GM12875 (cell line): ENCODE data around the gene KCNAB2.

ENCODE experiments used
- H3K4me3 ChIP-seq: one replicate; pipeline ENCODE4 v1.5.1; 2011; ENCODE audit warnings: low read depth, low read length, control low read depth
- TF ChIP-seq, protein P1 (sequence below): IDR thresholded peaks from 2 replicates; pipeline ENCODE4 v1.5.1; 2011; ENCODE audit warnings: low read depth, mild to moderate bottlenecking, control low read depth, inconsistent platforms, low read length, moderate library complexity, borderline replicate concordance; ENCODE audit not compliant: insufficient read depth

Gene KCNAB2

DNA sequence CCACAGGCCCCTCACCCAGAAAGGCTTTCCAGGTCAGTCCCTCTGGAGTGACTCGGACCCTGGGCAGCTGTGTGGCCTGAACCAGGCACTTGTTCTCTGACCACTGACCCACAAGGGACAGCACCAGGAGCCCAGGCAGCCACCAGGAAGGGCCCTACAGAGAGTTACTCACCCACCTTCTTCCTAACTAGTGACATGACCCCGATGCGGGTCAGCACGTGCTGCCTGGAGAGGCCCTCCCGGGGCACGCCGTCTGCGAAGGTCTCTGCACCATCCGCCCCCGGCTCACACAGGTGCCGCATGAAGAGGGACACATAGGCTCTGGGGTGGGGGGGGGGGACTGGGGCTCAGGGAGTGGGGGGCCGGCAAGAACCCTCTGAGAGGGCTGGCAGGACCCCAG, 78.7 kb downstream of the KCNAB2 start:
- H3K4me3 ChIP-seq = no peak overlapping the region
- TF ChIP-seq, protein P1, sequence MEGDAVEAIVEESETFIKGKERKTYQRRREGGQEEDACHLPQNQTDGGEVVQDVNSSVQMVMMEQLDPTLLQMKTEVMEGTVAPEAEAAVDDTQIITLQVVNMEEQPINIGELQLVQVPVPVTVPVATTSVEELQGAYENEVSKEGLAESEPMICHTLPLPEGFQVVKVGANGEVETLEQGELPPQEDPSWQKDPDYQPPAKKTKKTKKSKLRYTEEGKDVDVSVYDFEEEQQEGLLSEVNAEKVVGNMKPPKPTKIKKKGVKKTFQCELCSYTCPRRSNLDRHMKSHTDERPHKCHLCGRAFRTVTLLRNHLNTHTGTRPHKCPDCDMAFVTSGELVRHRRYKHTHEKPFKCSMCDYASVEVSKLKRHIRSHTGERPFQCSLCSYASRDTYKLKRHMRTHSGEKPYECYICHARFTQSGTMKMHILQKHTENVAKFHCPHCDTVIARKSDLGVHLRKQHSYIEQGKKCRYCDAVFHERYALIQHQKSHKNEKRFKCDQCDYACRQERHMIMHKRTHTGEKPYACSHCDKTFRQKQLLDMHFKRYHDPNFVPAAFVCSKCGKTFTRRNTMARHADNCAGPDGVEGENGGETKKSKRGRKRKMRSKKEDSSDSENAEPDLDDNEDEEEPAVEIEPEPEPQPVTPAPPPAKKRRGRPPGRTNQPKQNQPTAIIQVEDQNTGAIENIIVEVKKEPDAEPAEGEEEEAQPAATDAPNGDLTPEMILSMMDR = no peak

DNA sequence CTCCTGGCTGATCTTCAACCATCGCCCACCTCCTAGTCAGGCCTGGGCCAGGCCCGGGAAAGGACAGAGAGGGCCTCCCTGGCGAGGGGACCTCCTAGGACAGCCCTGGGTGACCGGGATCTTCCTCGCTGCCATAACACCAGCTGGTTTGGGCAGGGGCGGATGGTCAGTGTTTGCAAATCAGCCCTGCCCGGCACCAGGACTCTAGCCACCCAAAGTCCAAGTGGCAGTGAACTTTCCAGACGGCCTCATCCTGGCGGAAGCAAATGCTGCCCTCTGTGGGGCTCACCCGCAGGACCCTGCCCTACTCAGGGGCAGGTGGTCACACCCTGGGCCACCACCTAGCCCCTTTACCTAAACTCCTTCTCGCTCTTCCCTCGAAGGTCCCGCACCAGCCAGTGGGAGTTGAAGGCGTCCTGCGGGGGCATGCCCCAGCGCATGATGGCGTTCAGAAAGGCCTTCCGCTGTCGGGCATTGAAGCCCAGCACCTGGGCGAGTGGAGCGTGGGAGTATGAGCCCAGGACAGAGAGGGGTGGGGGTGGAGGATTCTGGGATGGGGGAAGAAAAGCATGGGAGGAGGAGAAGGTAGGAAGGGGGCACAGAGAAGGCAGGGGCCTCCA, 79.2 kb downstream of the KCNAB2 start:
- TF ChIP-seq, protein P1 = no peak
- H3K4me3 ChIP-seq = no peak overlapping the region

DNA sequence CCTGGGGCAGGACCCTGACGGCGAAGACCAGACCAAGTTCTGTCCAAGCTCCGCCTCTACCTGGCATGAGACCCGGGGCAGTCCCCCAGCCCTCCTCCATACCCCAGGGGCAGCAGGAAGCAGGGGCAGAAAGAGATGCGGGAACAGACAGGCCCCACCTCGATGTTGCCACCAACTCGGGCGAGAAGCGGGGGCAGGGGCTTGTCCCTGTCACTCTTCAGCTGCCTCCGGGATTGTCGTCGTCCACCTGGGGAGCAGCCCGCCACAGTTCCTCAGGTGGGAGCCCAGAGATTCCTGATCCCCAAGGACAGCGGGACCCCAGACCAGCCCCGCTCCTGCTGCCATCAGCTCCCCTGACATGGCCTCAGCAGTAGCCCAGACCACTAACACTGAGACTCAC, 79.7 kb downstream of the KCNAB2 start:
- TF ChIP-seq, protein P1 = no peak

DNA sequence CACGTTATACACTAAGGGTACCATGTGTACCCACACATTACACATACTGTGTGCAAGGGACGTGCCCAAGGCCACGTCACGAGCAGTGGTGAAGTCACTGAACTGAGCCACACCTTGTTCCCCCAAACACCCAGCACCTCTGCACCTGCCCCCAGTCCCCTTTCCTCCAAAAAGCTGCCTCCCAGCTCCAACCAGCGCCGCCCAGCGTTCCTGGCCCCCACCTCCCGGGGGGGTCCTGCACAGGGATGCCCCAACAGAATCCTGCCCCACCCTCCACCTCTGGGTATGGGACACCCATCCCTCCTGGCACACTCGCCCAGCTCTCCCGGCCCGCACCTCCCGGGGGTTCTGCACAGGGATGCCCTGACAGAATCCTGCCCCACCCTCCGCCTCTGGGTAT, 80.3 kb downstream of the KCNAB2 start:
- no peak overlapping the region for H3K4me3 ChIP-seq

More for the DNA sequence above, 79.7 kb downstream of the KCNAB2 start:
- H3K4me3 ChIP-seq = no peak overlapping the region

DNA sequence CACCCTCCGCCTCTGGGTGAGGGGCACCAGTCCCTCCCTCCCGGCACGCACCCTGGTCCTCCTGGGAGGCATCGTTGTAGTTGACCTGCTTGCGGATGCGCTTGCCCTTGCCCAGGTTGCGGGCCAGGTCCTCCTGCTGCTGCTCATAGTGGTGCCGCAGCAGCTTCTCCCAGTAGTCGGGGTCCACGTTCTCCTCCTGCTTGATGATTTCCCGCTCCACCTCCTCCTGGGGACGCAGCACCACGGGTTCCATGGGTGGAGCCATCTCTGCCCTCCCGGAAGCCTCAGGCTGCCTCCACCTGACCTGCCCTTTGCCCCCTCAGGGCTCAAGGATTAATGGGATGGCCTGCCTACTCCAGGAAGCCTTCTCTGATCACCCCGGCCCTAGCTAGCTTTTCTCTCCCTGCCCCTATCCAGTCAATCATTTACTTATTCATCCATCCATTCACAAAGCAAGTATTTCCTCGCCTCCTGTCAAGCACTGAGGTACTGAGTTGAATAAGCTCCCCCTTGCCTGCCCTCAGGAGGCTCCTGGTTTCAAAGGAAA, 80.9 kb downstream of the KCNAB2 start:
- no peak overlapping the region for H3K4me3 ChIP-seq
- TF ChIP-seq, protein P1 = no peak

More for the DNA sequence above, 80.3 kb downstream of the KCNAB2 start:
- TF ChIP-seq, protein P1 = no peak

DNA sequence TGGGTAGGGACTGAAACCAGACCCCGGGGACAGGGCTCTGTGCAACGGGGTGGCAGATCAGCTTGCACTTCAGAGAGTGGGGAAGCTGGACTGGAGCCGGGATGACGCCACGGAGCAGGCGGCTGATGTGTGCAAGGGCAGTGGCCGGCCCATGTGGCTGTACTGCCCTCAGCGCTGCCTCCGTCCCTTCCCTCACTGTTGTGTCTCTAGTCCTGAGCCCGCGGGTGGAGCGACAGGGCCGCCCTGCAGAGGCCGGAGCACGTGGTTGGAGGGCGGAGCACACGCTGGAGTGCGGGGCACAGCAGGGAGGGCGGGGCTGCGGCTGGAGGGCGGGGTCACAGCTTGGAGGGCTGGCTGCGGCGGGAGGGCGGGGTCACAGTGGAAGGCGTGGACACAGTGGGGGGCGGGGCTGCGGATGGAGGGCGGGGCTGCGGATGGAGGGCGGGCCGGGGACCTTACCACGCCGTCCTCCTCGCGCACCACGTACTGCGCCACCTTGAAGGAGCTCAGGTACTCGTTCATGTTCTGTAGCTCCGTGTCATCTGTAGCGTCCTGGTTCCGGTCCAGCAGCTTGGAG, 82.0 kb downstream of the KCNAB2 start:
- no peak overlapping the region for H3K4me3 ChIP-seq
- TF ChIP-seq, protein P1 = no peak
